Panc1 (cell line): ENCODE results near the gene FJX1.

Experiments used
- POLR2AphosphoS5 ChIP-seq: IDR thresholded peaks from 2 replicates; pipeline ENCODE4 v1.6.1; 2012; ENCODE audit warnings: mild to moderate bottlenecking, low read depth, low read length, moderate library complexity
- SIN3A ChIP-seq: IDR thresholded peaks from 2 replicates; pipeline ENCODE4 v1.6.1; 2012; ENCODE audit warnings: low read depth, mild to moderate bottlenecking, low read length, moderate library complexity, borderline replicate concordance; ENCODE audit not compliant: insufficient read depth
- TCF7L2 ChIP-seq: IDR thresholded peaks from 2 replicates; pipeline ENCODE4 v1.6.1; 2011; ENCODE audit warnings: mild to moderate bottlenecking, low read depth, low read length, inconsistent platforms
- TF ChIP-seq, protein P1 (sequence below): fragments of 450-650 bp; IDR thresholded peaks from 2 replicates; pipeline ENCODE4 v1.5.1; 2017; ENCODE audit warnings: mild to moderate bottlenecking
- TF ChIP-seq, protein P2 (sequence below), 2 experiments: IDR thresholded peaks; 2 replicates each; pipeline ENCODE4 v1.6.1; 2011 to 2012; ENCODE audit warnings: low read depth in 2 of 2, control low read depth in 1 of 2, low read length in 1 of 2, mild to moderate bottlenecking in 1 of 2, moderate library complexity in 1 of 2; ENCODE audit not compliant: insufficient read depth in 1 of 2

DNA sequence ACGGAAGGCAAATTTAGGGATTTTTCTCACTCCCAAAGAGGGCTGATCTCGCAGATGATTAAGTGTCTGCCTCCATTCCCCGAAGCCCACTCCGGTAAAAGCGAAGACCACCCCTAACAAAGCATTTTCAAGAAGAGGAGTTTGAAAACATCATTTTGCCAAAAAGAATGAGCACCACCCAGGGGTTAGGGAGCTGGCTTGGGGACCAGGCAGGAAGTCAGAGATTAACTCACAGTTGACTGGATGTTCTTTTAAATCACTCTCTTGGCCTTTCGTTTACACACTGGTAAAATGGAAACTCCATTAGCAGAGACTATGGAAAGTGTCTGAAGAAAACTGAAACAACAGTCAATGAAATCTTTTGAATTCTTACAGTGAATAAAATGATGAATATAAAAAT lies 36.5 kb downstream of the FJX1 start:
- TF ChIP-seq, protein P1, sequence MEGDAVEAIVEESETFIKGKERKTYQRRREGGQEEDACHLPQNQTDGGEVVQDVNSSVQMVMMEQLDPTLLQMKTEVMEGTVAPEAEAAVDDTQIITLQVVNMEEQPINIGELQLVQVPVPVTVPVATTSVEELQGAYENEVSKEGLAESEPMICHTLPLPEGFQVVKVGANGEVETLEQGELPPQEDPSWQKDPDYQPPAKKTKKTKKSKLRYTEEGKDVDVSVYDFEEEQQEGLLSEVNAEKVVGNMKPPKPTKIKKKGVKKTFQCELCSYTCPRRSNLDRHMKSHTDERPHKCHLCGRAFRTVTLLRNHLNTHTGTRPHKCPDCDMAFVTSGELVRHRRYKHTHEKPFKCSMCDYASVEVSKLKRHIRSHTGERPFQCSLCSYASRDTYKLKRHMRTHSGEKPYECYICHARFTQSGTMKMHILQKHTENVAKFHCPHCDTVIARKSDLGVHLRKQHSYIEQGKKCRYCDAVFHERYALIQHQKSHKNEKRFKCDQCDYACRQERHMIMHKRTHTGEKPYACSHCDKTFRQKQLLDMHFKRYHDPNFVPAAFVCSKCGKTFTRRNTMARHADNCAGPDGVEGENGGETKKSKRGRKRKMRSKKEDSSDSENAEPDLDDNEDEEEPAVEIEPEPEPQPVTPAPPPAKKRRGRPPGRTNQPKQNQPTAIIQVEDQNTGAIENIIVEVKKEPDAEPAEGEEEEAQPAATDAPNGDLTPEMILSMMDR: no peak
- no peak for TF ChIP-seq TCF7L2
- no peak for TF ChIP-seq POLR2AphosphoS5
- no peak for TF ChIP-seq SIN3A
- TF ChIP-seq, protein P2, sequence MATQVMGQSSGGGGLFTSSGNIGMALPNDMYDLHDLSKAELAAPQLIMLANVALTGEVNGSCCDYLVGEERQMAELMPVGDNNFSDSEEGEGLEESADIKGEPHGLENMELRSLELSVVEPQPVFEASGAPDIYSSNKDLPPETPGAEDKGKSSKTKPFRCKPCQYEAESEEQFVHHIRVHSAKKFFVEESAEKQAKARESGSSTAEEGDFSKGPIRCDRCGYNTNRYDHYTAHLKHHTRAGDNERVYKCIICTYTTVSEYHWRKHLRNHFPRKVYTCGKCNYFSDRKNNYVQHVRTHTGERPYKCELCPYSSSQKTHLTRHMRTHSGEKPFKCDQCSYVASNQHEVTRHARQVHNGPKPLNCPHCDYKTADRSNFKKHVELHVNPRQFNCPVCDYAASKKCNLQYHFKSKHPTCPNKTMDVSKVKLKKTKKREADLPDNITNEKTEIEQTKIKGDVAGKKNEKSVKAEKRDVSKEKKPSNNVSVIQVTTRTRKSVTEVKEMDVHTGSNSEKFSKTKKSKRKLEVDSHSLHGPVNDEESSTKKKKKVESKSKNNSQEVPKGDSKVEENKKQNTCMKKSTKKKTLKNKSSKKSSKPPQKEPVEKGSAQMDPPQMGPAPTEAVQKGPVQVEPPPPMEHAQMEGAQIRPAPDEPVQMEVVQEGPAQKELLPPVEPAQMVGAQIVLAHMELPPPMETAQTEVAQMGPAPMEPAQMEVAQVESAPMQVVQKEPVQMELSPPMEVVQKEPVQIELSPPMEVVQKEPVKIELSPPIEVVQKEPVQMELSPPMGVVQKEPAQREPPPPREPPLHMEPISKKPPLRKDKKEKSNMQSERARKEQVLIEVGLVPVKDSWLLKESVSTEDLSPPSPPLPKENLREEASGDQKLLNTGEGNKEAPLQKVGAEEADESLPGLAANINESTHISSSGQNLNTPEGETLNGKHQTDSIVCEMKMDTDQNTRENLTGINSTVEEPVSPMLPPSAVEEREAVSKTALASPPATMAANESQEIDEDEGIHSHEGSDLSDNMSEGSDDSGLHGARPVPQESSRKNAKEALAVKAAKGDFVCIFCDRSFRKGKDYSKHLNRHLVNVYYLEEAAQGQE (IDR thresholded peaks at IDR 0.05; ENCODE audit: insufficient read depth in 1 of 2, low read depth in 2 of 2, low read length in 1 of 2): no peak
